Transverse colon (tissue), 4 donors: ENCODE results near the gene NTN5. TPM values are rescaled to one million over a fixed set of nuclear protein-coding genes. Genes with fewer than 3 reads are reported as not detected.

Experiments used
- DNase-seq: peaks from one replicate; pipeline ENCODE4 v3.0.0-alpha.2; 2019
- H3K27ac ChIP-seq, 4 donors: fragments of 200-600 bp; sonication (generic); 2 replicates each; pipeline ENCODE4 v1.5.1; 2016 to 2018; ENCODE audit warnings: inconsistent platforms in 4 of 4
- H3K27me3 ChIP-seq: fragments of 200-600 bp; sonication (generic); 2 replicates; pipeline ENCODE4 v1.5.1; 2017; ENCODE audit warnings: inconsistent platforms
- H3K36me3 ChIP-seq, 4 donors: fragments of 200-600 bp; sonication (generic); 2 replicates each; pipeline ENCODE4 v1.5.1; 2017 to 2019; ENCODE audit warnings: inconsistent platforms in 4 of 4
- H3K4me1 ChIP-seq, 4 donors: fragments of 200-600 bp; sonication (generic); 2 replicates each; pipeline ENCODE4 v1.5.1; 2017 to 2020; ENCODE audit warnings: inconsistent platforms in 4 of 4
- H3K4me3 ChIP-seq, 4 donors: fragments of 200-600 bp; sonication (generic); 1 replicate in 1 of 4; 2 replicates in 3 of 4; pipeline versions ENCODE4 v1.5.1 to v1.6.1; 2017 to 2019; ENCODE audit warnings: inconsistent platforms in 4 of 4
- H3K9me3 ChIP-seq, 2 donors: fragments of 200-600 bp; sonication (generic); 2 replicates each; pipeline ENCODE4 v1.5.1; 2017 to 2019; ENCODE audit warnings: inconsistent platforms in 2 of 2
- EP300 ChIP-seq: sonication (generic); formaldehyde crosslinking; IDR thresholded peaks from one replicate; pipeline ENCODE4 v1.6.1; 2017; ENCODE audit warnings: antibody characterized with exemption, low read depth
- POLR2A ChIP-seq: fragments of 450-650 bp; IDR thresholded peaks from one replicate; pipeline ENCODE4 v1.6.1; 2016; ENCODE audit warnings: antibody characterized with exemption, mild to moderate bottlenecking, moderate library complexity
- POLR2AphosphoS5 ChIP-seq, 3 donors: sonication (generic); formaldehyde crosslinking; IDR thresholded peaks; one replicate each; pipeline ENCODE4 v1.6.1; 2016; ENCODE audit warnings: antibody characterized with exemption in 3 of 3
- WGBS, 2 donors: methylation state at CpG; one replicate each; pipeline ENCODE4 v1.1.5; 2018; ENCODE audit warnings: low coverage in 1 of 2; 5-methylcytosine and 5-hydroxymethylcytosine counted together
- in situ Hi-C, 4 donors: fragments of 200-750 bp; cut with MboI; loops; one replicate each; pipeline versions ENCODE4 v1.15.0 to v1.15.1; 2017; ENCODE audit warnings: low sequenced_read_pairs in 3 of 4, low pct_ligation_motif_present in 1 of 4, low pct_unique_long_range_greater_than_20kb in 1 of 4
- intact Hi-C: fragments of 100-400 bp; cut with DNase I; formaldehyde crosslinking; loops from one replicate; pipeline ENCODE4 v1.15.1; 2023; ENCODE audit warnings: low total_unique reads
- total RNA-seq, 4 donors: library from RNA; depleted of rRNA; stranded (reverse); fragments of >200 nt; gene quantifications; one replicate each; pipeline ENCODE4 v1.1.0, GENCODE V29; 2016
- TF ChIP-seq, protein P1 (sequence below), 5 experiments: fragments of 200-600 bp in 3 of 5; fragments of 450-650 bp in 2 of 5; sonication (generic) in 3 of 5; IDR thresholded peaks; 1 replicate in 2 of 5; 2 replicates in 3 of 5; pipeline ENCODE4 v1.5.1; 2016 to 2017; ENCODE audit warnings: antibody characterized with exemption in 5 of 5, inconsistent platforms in 3 of 5, mild to moderate bottlenecking in 2 of 5, moderate library complexity in 1 of 5

The NTN5 gene
- total RNA-seq, 4 donors from 2014 or later = 0.41 to 1.1 TPM; not detected in 2

- Histone ChIP-seq H3K36me3 (no peaks in the 10 kb centered on the region), H3K27me3 (no peaks in the 10 kb centered on the region), H3K4me3 (no peak overlapping the region), H3K4me1 (peaks cover 0 to 10% (median 4%) of the 10 kb centered on the region in 4 donors), H3K27ac (no peak overlapping the region), H3K9me3 (no peaks in the 10 kb centered on the region)
- in situ Hi-C loops = no loop called here
- WGBS, 2 donors = 88% methylated on average over 14 of the region's 14 CpGs; no CpG with 5 or more reads in 1 of the 2 donors
- TF ChIP-seq POLR2AphosphoS5 (IDR thresholded peaks at IDR 0.05) (no peak), POLR2A (no peak), EP300 (no peak)
- TF ChIP-seq, protein P1, sequence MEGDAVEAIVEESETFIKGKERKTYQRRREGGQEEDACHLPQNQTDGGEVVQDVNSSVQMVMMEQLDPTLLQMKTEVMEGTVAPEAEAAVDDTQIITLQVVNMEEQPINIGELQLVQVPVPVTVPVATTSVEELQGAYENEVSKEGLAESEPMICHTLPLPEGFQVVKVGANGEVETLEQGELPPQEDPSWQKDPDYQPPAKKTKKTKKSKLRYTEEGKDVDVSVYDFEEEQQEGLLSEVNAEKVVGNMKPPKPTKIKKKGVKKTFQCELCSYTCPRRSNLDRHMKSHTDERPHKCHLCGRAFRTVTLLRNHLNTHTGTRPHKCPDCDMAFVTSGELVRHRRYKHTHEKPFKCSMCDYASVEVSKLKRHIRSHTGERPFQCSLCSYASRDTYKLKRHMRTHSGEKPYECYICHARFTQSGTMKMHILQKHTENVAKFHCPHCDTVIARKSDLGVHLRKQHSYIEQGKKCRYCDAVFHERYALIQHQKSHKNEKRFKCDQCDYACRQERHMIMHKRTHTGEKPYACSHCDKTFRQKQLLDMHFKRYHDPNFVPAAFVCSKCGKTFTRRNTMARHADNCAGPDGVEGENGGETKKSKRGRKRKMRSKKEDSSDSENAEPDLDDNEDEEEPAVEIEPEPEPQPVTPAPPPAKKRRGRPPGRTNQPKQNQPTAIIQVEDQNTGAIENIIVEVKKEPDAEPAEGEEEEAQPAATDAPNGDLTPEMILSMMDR (IDR thresholded peaks at IDR 0.05) = no peak
- no peak for DNase-seq
- intact Hi-C loops = loop anchor here (5.0 kb wide), 1 partner anchor 508 kb away; no protein-coding TSS in a partner anchor
Observed at GRCh38 chr19:48664476-48664875, 8.3 kb downstream of the NTN5 start.

DNA sequence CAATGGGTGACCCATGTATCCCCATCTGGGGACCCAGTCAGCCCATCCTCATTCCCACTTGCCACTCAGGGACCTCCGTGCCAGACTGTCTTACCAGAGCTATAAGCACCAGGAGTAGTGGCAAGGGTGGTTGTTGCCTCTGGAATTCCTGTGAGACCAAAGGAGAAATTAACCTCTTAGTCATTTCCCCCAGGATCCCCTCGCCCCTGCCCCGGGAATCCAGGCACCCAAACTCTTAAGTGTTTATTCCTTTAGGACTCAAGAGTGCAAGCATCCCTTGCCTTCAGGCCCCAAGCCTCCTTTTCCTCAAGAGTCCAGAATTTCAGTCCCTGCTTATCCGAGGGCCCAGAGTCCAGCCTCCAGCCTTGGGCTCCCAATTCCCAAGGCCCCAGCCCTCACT lies 9.2 kb downstream of the NTN5 start:
- in situ Hi-C loops (no loop called here), intact Hi-C loops (loop anchor here (5.0 kb wide), 1 partner anchor 509 kb away; no protein-coding TSS in a partner anchor)
- H3K27me3 ChIP-seq = no peaks in the 10 kb centered on the region
- peaks cover 0 to 10% (median 4%) of the 10 kb centered on the region in 4 donors for H3K4me1 ChIP-seq
- no peak for DNase-seq
- WGBS, 2 donors = 98% methylated on average over 4 of the region's 4 CpGs; no CpG with 5 or more reads in 1 of the 2 donors
- no peaks in the 10 kb centered on the region for H3K36me3 ChIP-seq
- no peak overlapping the region for H3K4me3 ChIP-seq
- no peaks in the 10 kb centered on the region for H3K9me3 ChIP-seq
- no peak overlapping the region for H3K27ac ChIP-seq
- TF ChIP-seq EP300 (no peak), POLR2AphosphoS5 (IDR thresholded peaks at IDR 0.05) (no peak), POLR2A (no peak)
- TF ChIP-seq, protein P1 (IDR thresholded peaks at IDR 0.05) = no peak

DNA sequence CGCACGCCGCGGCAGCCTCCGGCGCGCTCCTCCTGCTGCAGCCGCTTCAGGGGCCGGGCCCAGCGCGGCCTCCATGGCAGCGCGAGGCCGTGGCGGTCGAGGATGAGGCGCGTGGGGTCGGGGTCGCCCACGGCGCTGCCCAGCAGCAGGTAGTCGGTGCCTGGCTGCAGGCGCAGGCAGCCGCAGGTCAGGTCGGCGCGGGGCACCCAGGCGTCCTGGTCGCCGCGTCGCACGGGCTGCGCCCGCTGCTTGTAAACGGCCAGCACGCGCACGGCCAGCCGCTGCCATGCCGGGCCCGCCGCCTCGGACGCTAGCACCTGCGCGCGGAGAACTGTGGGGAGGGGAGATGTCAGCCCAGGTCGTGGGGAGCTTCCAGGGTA lies 11.1 kb downstream of the NTN5 start:
- Histone ChIP-seq H3K9me3 (no peaks in the 10 kb centered on the region), H3K4me3 (no peak overlapping the region), H3K27ac (no peak overlapping the region), H3K27me3 (no peaks in the 10 kb centered on the region), H3K36me3 (no peaks in the 10 kb centered on the region), H3K4me1 (peaks cover 0 to 10% (median 4%) of the 10 kb centered on the region in 4 donors)
- in situ Hi-C loops (no loop called here), intact Hi-C loops (loop anchor here (5.0 kb wide), 1 partner anchor 511 kb away; no protein-coding TSS in a partner anchor)
- TF ChIP-seq POLR2A (no peak), POLR2AphosphoS5 (IDR thresholded peaks at IDR 0.05) (no peak), EP300 (no peak)
- TF ChIP-seq, protein P1 (IDR thresholded peaks at IDR 0.05) = no peak
- WGBS, 2 donors = 94% methylated on average over 50 of the region's 50 CpGs; no CpG with 5 or more reads in 1 of the 2 donors
- DNase-seq = no peak

DNA sequence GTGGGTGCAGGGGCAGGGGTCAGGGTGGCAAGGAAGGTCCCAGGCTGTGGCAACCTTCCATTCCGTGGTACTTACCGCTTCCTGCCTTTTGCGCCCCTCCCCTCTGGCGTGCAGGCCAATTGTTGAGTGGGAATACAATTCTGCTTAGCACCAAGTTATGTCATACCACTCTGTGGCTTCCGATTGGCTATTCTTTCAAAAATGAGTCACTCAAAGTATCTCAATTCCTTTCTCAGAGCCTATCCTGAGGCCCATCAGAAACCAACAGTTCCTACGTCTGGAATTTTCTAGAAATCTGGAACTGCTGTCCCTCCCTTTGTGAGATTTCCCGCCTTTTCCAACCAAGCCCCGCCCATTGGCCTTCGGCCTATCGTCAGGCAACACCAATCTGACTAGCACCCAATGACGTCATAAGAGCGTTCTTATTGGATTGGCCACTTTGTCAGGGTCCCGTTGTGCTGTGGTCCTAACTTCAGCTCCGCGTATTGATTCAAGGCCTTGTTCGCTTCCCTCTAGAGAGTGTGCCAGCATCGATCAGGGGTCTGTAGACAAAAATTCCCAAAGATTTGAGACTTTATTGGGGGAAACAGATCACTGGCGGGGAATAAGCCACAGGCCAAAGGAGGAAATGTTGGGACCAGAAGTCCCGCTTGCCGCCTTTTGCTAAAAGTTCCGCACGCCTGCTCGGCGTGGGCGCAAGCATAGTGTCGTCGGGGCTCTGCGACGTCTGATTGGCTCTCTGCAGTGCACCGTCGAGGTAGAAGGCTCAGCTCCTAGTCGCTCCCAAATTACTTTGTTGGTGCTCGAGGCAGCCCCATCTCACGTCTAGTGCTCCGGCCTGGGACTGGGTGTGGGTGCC lies 11.7 kb downstream of the NTN5 start:
- intact Hi-C loops = loop anchor here (5.0 kb wide), 1 partner anchor 511 kb away; no protein-coding TSS in a partner anchor
- Histone ChIP-seq H3K4me1 (peaks cover 0 to 10% (median 4%) of the 10 kb centered on the region in 4 donors), H3K9me3 (no peaks in the 10 kb centered on the region), H3K27me3 (no peaks in the 10 kb centered on the region), H3K27ac (peak overlapping the region; percentile 3 to 43 (median 24)), H3K36me3 (no peaks in the 10 kb centered on the region), H3K4me3 (peak overlapping the region in 1 of 4 donors; percentile 9)
- TF ChIP-seq POLR2A (no peak), POLR2AphosphoS5 (IDR thresholded peaks at IDR 0.05) (no peak), EP300 (no peak)
- TF ChIP-seq, protein P1 (IDR thresholded peaks at IDR 0.05) = no peak
- peak; percentile 87 for DNase-seq
- WGBS, 2 donors = 55% methylated on average over 35 of the region's 35 CpGs; no CpG with 5 or more reads in 1 of the 2 donors
- in situ Hi-C loops = no loop called here
